ENCODE results near the gene SMC3.

SMC3 gene

GRCh38 chr10:110649347-110650264, 82.1 kb downstream of the SMC3 start:
- DNase-seq = no peak

GRCh38 chr10:110650265-110650668, 82.8 kb downstream of the SMC3 start:
- no peak for DNase-seq

- no peak for DNase-seq
Measured at GRCh38 chr10:110651044-110651958, 83.8 kb downstream of the SMC3 start.

GRCh38 chr10:110652475-110653118, 85.1 kb downstream of the SMC3 start:
- DNase-seq = no peak
